ENCODE results near the gene CD84. TPM values are rescaled to one million over a fixed set of nuclear protein-coding genes. Genes with fewer than 3 reads are reported as not detected.

The CD84 gene
- total and polyA plus RNA-seq, 2 donors (not counting 1 experiment from before 2014, with no cell fraction given): 19.8 to 63.9 TPM

DNA sequence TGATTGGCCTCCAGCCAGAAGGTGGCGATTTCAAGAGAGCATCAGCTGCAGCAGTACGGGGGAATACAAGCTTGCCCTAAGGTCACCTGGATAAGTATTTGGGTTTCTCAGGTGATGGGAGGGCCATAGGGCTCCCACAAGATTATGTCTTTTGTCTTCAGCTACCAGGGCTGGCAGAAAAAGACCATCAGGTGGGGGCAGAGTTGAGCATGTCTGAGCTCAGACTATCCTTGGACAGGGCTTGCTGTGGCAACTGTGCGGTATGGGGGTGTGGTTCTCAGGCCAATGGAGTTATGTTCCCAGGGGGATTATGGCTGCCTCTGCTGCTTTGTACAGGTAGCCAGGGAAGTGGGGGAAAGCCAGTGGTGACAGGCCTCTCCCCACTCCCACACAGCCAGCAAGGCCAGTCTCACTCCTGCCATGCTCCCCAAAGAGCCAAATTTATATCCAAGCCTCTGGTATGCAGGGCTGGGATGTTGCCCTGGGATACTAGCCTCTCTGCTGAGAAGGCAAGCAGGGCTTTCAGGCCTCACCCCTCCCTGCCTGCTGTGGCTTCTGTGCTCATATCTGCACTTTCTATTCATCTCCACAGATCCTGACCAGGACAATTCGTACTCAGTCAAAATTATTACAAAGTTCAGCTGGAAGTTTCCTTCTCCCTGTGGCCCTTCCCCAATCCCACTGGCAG lies 26.6 kb upstream of the CD84 start:
- no peak overlapping the region for H3K9ac ChIP-seq (ENCODE audit: low read length)
- H3K4me3 Mint-ChIP-seq: peak overlapping the region; percentile 29
- intact Hi-C loops (cut with micrococcal nuclease): loop anchor here (2.0 to 5.0 kb wide), 3 partner anchors 17 to 264 kb away; partner anchors contain the start of genes COPA and NCSTN

More for the DNA sequence above, 26.6 kb upstream of the CD84 start:
- whole genome bisulfite sequencing (ENCODE audit: insufficient coverage): 90% methylated on average over 4 of the region's 4 CpGs
- Mint-ChIP-seq H3K9me3 (ENCODE audit: insufficient read depth) (peaks cover 10% of the 10 kb centered on the region), H3K4me1 (peaks cover 30% of the 10 kb centered on the region), H3K27ac (peak overlapping the region; percentile 89), H3K27me3 (no peaks in the 10 kb centered on the region)
- Histone ChIP-seq H3K4me1 (ENCODE audit: control insufficient read depth in 2 of 2, insufficient read depth in 2 of 2, low read length in 2 of 2) (peaks cover 20 to 28% of the 10 kb centered on the region in 2 donors), H2AFZ (ENCODE audit: insufficient read depth, low read depth, low read length, poor library complexity, severe bottlenecking) (no peak overlapping the region), H3K79me2 (ENCODE audit: control insufficient read depth, insufficient read depth, low read length) (peaks cover 8% of the 10 kb centered on the region), H4K20me1 (ENCODE audit: control insufficient read depth, insufficient read depth, low read length, poor library complexity, severe bottlenecking) (no peaks in the 10 kb centered on the region), H3K9me3 (ENCODE audit: control extremely low read depth in 1 of 3, control insufficient read depth in 2 of 3, insufficient read depth in 1 of 3, low read length in 2 of 3) (peaks cover 4 to 13% (median 11%) of the 10 kb centered on the region in 3 donors), H3K4me3 (ENCODE audit: control extremely low read depth in 1 of 5, extremely low read depth in 1 of 5, insufficient read depth in 1 of 5, low read depth in 2 of 5, low read length in 4 of 5) (no peak overlapping the region), H3K4me2 (replicated peaks; ENCODE audit: low read depth, low read length, poor library complexity, severe bottlenecking) (no peak overlapping the region), H3K27ac (ENCODE audit: low read length in 2 of 2) (peak overlapping the region in 1 of 2 donors; percentile 68), H3K36me3 (replicated peaks in 1 of 2; ENCODE audit: control extremely low read depth in 1 of 2, control insufficient read depth in 1 of 2, extremely low read depth in 1 of 2, insufficient read depth in 2 of 2, low read length in 1 of 2) (peaks cover 0 to 33% of the 10 kb centered on the region in 2 experiments), H3K27me3 (replicated peaks in 1 of 4; ENCODE audit: control extremely low read depth in 1 of 4, control insufficient read depth in 3 of 4, insufficient read depth in 4 of 4, low read length in 3 of 4) (no peaks in the 10 kb centered on the region)
- TF ChIP-seq EZH2 (IDR thresholded peaks at IDR 0.05; ENCODE audit: borderline replicate concordance, insufficient read depth, low read depth, low read length, poor library complexity, severe bottlenecking): no peak
- TF ChIP-seq, protein P1, sequence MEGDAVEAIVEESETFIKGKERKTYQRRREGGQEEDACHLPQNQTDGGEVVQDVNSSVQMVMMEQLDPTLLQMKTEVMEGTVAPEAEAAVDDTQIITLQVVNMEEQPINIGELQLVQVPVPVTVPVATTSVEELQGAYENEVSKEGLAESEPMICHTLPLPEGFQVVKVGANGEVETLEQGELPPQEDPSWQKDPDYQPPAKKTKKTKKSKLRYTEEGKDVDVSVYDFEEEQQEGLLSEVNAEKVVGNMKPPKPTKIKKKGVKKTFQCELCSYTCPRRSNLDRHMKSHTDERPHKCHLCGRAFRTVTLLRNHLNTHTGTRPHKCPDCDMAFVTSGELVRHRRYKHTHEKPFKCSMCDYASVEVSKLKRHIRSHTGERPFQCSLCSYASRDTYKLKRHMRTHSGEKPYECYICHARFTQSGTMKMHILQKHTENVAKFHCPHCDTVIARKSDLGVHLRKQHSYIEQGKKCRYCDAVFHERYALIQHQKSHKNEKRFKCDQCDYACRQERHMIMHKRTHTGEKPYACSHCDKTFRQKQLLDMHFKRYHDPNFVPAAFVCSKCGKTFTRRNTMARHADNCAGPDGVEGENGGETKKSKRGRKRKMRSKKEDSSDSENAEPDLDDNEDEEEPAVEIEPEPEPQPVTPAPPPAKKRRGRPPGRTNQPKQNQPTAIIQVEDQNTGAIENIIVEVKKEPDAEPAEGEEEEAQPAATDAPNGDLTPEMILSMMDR (IDR thresholded peaks at IDR 0.05): no peak
- ATAC-seq (ENCODE audit: low read depth) (no peak), DNase-seq (no peak)
- CTCF ChIA-PET: interaction anchor here (0.7 to 10.6 kb wide), 37 partner anchors 9 to 345 kb away, joined by 3 to 233 read pairs (median 5); partner anchors contain the start of gene SLAMF6
- POLR2A ChIA-PET: interaction anchor here (1.1 kb wide), 1 partner anchor 173 kb away, joined by 3 read pairs; no protein-coding TSS in a partner anchor
